Hypothalamus (tissue), 51 donors: Measurements from ENCODE around the gene RANBP1.
"Not testable (repeated sequence)": the region's sequence is repeated elsewhere in the genome, so short reads cannot be mapped to it uniquely, and the experiment has no call there.

Experiments
- DNase-seq, 51 donors: peaks; one replicate each; lab custom pipeline; 2025; lab: John Stamatoyannopoulos, UW

The RANBP1 gene

DNA sequence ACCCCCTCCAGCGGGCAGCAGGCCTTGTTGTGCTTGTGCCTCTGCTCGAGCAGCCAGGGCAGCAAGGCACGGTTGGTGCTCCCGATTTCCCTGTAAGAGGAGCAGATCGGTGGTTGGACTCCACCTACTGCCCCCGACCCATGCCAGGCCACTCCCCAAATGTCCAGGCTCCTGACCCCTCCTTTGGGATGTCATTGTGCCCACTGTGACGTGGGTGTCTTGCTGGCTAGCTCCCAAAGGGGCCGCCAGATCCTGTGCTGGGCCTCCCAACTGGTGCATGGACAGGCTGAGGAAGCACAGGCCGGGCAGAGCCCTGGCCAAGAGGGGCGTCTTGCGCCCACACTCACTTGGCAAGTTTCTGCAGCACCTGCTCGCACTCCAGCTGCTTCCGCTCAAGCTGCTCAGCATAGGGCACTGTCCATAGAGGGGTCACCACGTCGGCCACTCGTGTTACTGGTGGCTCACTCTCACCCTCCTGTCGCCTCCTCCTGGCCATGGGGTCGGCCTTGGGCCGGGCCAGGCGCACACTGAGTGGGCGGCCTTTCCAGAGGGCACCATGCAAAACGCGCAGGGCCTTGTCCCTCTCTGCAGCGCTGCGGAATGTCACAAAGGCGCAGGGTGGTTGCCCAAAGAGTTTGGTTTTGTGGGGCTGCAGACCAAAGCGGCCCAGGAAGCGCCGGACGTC is at the start of gene RANBP1:
Gene RANBP1, plus strand, starts transcription at position 414 of the 685 bp plus-strand sequence. Its CDS starts 81 bp downstream, at position 495.
- no peak for DNase-seq

DNA sequence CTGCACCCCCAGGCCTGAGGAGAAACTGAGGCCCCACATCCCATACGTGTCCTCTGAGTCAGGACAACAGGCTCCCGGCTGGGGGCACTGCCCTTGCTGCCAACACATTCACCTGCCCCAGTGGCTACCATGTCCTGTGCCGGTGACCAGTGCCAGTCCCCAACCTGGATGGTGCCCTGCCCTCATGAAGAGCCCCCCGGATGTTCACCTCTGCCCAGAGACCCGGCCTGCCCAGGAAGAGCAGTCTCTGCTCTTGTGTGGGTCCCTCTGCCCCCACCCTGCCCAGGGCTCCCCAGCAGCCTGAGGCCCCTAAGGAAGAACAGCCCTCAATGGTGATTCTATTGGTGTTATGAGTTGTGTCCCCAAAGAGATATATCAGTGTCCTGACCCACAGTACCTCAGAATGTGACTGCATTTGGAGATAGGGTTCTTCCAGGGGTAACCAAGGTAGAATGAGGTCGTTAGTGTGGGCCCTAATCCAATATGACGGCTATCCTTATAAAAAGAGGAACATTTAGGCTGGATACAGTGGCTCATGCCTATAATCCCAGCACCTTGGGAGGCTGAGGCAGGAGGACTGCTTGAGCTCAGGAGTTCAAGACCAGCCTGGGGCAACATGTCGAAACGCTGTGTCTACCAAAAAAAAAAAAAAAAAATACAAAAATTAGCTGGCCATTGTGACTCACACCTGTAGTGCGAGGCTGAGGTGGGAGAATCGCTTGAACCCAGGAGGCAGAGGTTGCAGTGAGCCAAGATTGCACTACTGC is 49.1 kb upstream of the RANBP1 start:
- DNase-seq = no peak

DNA sequence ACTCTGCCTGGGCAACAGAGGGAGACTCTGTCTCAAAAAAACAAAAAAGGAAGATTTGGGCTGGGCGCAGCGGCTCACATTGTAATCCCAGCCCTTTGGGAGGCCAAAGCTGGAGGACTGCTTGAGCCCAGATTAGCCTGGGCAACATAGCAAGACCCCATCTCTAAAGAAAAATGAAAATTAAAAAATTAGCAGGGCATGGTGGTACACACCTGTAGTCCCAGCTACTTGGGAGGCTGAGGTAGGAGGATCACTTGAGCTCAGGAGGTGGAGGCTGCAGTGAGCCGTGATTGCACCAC is 48.6 kb upstream of the RANBP1 start:
- DNase-seq = not testable (repeated sequence)

DNA sequence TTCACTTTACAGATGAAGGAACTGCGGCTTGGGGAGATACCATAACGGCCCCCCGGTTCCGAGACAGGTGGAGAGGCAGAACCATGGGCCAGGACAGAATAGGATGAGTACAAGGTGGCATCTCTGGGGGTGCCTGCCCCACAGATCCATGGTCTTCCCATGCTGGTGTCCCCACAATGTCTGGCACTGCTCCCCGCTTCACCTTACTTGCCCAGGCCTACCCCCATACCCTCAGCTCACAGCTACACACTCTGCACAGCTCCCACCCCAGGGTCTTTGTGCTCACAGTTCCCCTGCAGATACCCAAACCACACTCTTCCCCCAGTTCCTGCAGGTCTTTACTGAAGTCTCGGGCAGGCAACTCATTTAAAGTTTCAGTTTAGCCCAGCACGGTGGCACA is 47.3 kb upstream of the RANBP1 start:
- no peak for DNase-seq

DNA sequence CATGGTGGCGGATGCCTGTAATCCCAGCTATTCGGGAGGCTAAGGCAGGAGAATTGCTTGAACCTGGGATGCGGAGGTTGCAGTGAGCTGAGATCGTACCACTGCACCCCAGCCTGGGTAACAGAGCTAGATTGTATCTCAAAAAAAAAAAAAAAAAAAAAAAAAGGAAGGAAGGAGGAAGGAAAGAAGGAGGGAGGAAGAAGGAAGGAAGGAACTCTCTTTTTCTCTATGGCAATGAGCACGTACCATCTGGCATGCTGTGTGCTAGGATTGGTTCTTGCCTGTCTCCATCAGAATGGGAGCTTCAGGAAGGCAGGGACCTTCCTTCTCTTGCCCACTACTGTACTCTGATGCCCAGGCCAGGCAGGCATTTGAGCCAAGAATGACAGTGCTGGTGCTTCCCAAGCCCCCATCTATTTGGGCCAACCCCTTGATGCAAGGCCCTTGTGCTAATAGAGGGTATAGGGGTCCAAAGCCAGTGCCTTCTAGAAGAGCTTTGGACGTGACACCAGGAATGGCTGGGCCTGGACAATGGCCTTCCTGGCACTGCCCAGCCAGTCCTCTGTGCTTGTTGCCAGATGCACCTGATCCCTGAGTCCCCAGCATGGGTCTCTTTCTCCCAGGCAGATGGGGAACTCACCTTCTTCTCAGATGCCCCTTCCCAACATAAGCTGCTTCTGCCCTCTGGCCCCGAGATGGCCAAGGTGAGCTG is 46.4 kb upstream of the RANBP1 start:
- no peak for DNase-seq

DNA sequence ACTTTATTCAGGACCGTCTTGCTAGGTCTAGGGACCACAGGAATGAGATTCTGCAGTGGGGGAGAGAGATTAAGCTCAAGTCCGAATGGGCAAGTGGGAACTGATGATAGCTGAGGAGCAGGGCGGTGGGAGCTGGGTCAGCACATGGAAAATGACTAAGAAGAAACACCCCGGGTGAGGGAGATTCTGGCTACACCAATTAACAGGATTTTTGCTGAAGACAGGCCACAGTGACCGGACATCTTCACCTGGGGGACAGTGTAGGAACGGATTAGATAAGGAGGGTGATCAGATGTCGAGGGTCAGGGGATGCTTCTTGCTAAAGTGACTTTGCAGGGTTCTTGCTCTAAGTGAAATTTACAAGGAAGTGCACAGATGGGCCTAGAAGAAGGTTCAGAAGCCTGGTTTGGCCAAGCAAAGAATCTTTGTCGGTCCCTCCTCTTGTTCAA is 44.4 kb upstream of the RANBP1 start:
- no peak for DNase-seq

DNA sequence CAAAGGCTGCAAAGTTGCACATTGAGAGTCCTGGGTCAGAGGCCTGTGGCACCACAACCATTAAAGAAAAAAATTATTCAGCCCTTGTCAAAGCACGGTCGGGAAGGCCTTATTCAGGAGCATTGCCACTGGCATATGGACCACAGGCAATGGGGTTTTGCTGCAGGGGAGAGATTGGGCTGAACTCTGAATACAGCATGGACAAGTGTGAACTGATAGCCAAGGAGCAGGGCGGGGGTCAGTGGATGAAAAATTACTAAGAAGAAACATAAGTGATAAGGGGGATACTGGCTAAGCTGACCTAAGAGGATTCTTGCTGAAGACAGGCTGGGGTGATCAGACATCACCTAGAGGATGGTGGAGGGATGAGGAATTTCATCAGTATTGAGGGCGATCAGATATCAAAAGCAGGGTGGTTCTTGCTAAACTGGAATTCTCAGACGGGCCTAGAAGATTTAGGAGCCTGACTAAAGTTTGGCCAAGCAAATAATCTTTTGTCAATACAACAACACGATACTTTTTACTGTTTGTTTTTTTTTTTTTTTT is 39.2 kb upstream of the RANBP1 start:
- no peak for DNase-seq

DNA sequence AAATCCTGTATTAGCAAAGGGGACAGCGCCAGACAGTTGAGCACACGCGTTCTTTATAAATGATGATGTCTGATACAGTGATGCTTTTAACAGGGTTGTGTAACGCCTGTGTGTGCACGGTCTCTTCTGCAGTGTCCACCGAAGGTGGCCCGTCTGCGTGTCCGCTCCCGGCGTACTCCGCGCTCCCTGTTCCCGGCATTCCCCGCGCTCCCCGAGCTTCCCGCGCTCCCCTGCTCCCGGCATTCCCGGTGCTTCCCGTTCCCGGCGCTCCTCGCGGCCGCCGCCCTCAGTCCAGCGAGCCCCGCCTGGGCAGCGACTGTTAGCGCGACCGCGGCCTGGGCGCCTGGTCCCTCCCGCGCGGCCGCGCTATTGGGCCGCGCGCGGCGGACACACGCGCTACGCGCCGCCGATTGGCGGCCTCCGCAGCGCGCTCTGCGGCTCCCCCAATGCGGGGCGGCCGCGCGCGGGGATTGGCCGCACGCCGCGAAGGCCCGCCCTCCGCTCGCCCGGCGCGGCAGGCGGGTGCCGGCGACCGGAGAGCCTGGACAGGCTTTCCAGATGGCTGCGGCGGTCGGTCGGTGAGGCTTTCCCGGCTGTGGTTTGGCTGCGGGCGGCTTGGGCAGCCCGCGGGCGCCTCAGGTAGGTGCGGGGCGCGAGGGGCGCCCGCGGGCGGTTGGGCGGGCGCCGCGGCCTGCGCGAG is 36.0 kb upstream of the RANBP1 start, which contains the start of gene DGCR8:
Gene DGCR8, plus strand, starts transcription at position 497 of the 700 bp plus-strand sequence. CDS start 5,723 bp downstream, outside the sequence.
- DNase-seq = peak; percentile 28 to 96 (median 92)

DNA sequence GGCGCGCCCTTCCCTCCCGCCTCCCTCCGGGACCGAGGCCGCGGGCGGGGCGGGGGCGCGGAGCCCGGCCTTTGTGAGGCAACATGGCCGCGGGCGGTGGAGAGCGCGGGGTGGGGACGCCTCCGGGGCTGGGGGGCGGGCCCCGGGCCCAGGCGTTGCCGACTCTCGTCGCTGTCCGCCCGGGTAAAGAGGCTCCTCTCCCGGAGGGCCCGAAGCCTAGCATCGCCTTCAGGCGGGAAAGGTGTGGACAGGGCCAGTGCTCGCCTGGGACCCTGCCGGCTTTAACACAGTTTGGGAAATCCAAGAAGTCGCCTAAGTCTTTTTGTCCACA is 35.5 kb upstream of the RANBP1 start:
- peak in 27 of 51 donors; percentile 24 to 79 (median 59) for DNase-seq

DNA sequence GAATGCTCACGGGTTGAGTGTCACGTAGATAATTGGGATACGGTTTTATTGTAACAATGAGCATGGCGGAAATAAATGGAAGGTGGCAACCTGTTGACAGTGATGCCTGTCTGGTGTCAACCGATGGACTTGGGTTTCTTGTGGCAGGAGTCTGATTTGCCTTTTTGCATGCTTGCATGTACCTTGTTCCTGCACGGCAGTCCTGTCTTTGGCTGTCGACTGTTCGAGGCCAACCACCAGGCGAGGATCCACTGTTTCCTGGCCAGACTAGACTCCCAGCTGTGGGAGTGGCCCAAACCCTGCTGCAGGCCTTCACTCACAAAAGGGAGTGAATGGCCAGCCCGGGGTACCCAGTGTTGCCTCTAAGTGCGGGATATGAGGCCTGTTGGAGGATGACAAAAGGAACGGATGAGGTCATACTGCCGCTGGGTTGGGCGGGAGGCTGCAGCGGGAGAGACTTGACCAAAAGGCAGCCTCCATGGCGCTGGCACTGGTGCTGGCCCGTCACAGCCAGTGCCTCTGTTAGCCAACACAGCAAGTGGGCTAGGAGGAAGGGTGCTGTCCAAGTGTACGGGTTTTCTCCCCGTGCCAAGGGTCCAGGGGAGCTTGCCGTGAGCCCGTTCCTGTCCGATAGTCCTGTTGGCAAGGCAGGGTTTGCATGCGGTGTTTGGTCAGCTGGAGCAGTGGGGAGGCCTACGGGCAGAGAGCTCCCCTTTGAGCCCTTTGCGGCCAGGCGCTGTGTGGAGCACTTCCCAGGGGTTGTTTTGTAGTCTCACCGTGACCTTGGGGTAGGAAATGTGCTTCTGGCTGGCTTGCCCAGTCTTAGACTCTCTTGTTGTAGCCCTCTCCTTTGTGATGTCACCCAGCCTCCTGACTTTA is 34.9 kb upstream of the RANBP1 start:
- DNase-seq = peak in 9 of 51 donors; percentile 5 to 36 (median 17)

DNA sequence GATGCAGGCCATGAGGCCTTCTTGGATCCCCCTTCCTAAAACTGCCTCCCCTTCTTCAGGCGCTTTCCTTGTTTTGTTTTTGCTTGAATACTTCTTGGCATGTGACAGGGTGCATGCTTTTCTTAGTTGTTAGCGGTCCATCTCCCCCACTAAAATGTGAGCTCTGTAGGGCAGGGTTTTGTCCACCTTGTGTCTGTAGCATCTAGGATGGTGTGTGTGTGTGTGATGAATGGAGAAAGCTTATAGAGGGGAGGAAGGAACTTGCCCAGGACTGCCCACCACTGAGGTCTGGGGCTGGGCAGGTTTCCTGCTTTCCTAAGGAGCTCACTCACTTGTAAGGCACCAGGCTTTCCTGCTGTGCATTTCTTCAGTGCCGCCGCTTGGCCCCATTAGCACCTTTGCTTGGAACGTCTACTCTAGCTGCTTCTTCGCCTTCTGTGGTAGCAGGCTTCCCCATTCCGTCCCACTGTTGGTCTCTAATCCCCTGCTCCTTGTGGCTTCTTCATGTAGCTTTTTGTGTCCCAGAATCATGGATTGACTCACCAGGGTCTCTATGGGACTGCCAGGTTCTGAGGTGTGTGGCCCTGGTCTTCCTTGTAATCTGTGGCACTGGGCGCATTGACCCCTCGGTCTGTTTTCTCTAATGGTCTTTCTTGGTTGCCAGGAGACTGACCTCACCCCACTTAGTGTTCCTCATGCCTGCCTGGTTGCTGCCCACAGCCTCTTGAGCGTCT is 32.6 kb upstream of the RANBP1 start:
- DNase-seq = no peak

DNA sequence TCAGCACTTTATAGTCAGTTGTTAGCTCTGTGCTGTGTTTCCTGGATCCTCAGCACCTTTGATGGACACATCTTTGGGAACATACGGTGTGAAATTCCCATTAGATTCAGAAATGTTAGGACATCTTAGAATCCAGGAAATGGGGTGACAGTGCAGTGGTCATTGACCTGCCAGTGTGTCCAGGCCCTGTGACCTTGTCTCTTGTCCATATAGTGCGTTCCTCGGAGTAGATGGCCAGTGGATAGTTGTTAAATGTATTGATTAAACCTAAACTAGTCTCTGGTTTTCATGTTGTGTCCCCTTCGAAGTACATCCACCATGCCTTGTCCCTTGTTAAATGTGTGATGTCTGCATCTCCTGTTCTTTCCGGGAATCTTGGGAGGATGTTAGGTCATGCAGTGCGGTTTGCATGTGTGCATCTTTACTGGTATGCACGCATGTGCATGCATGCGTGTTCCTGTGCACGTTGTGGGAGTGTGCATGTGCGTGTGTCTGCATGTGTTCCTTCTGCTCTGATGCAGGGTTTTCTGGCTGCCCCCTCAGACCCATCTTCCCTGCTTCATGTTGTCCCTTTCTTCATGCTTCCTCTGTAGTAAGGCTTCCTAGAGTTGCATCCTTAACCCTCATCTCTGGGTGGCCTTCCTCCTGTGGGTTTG is 31.9 kb upstream of the RANBP1 start:
- no peak for DNase-seq

DNA sequence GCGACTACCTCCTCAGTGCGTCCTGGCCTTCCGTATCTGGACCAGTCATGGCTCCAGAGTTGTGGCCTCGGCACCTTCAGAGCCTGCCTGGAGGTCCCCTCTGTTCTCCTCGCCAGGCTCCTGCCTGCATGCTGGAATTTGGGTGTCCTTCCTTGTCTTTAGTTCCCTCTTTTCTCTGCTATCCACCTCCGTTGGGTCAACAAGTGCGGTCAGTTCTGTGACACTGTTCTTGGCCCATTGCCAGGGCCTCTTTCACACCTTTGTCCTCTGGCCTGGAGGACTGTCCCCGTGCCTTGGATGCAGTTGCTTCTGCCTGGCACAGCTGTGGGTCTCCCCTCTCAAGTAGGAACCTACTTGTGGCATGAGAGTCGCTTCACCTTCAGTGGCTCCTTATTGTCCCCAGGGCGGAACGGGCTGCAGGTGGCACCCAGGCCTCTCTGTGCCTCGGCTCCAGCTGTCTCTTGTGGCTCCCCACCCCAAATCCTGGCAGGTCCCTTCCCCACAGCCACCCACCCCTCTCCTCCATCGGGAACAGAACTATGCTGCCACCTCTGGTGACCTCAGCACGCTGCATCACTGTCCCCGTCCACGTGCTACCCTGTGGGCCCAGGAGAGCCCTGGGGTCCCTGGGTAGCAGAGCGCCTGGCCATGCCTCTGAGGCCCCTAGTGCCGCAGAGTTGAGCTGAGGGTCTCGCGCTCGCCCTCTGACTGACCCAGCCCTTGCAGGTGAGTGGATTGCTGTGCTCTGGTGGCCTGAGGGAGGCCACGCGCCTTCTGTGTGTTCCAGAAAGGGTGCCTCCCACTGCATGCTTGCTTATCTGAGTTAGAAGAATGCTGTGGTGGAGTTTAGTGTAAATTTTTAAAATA is 31.1 kb upstream of the RANBP1 start:
- no peak for DNase-seq

DNA sequence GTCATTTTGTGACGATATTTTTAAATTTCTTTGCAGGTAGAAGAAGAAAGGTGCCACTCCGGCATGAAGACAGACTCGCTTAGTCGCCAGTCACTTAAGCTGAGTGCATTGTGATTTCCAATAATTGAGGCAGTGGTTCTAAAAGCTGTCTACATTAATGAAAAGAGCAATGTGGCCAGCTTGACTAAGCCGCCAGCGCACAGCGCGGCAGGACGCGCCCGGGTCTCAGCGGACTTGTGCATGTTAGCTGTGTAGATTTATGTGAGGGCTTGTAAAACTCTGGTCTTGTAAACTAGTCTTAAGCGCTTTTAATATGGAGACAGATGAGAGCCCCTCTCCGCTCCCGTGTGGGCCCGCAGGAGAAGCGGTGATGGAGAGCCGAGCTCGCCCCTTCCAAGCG is 30.3 kb upstream of the RANBP1 start:
- no peak for DNase-seq

DNA sequence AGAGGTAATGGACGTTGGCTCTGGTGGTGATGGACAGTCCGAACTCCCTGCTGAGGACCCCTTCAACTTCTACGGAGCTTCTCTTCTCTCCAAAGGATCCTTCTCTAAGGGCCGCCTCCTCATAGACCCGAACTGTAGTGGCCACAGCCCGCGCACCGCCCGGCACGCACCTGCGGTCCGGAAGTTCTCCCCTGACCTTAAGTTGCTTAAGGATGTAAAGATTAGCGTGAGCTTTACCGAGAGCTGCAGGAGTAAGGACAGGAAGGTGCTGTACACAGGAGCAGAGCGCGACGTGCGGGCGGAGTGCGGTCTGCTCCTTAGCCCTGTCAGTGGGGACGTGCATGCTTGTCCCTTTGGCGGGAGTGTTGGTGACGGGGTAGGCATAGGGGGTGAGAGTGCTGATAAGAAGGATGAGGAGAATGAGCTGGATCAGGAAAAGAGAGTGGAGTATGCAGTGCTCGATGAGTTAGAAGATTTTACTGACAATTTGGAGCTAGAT is 29.8 kb upstream of the RANBP1 start:
- no peak for DNase-seq

DNA sequence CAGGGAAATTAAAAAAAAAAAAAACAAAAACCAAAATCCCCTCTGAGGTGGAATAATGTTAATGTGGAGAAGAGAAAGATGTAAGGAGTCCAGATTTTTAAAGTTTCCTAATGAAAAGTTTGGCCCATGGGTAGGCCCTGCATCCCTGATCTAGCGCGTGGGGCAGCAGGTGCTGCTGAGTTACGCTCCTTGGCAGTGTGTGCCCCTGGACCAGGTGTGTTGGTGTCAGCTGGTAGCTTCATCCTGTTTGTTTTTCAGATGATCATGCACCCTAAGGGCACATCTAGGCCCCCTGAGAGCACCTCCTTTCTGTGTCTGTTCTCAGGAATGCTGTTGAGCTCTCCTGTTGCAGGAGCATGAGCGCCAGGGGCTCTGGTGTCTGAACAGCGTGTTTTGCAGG is 29.1 kb upstream of the RANBP1 start:
- no peak for DNase-seq
